HUES64 (cell line): ENCODE measurements around the gene MTREX.

Experiments used
- H3K27ac ChIP-seq: 2 replicates; pipeline ENCODE4 v1.7.0; 2013; ENCODE audit warnings: low read depth, low read length, inconsistent platforms
- H3K27me3 ChIP-seq: 2 replicates; pipeline ENCODE4 v1.6.1; 2013; ENCODE audit warnings: mild to moderate bottlenecking, low read length; ENCODE audit not compliant: insufficient read depth
- H3K36me3 ChIP-seq: 2 replicates; pipeline ENCODE4 v1.6.1; 2013; ENCODE audit warnings: mild to moderate bottlenecking, low read length; ENCODE audit not compliant: insufficient read depth
- H3K4me1 ChIP-seq: 2 replicates; pipeline ENCODE4 v1.6.1; 2013; ENCODE audit warnings: mild to moderate bottlenecking, low read length, moderate library complexity; ENCODE audit not compliant: insufficient read depth
- H3K4me3 ChIP-seq: 2 replicates; pipeline ENCODE4 v1.5.1; 2013; ENCODE audit warnings: mild to moderate bottlenecking, low read length, moderate library complexity
- H3K9ac ChIP-seq: 2 replicates; pipeline ENCODE4 v1.6.1; 2013; ENCODE audit warnings: mild to moderate bottlenecking, low read depth, low read length
- H3K9me3 ChIP-seq: 2 replicates; pipeline ENCODE4 v1.6.1; 2013; ENCODE audit warnings: low read depth, low read length; ENCODE audit not compliant: insufficient read depth
- WGBS: fragments of 150-250, 120-280 bp; methylation state at CpG from one replicate; pipeline ENCODE4 v1.1.7; 2013; ENCODE audit warnings: missing lambda C conversion rate; 5-methylcytosine and 5-hydroxymethylcytosine counted together

Gene MTREX

DNA sequence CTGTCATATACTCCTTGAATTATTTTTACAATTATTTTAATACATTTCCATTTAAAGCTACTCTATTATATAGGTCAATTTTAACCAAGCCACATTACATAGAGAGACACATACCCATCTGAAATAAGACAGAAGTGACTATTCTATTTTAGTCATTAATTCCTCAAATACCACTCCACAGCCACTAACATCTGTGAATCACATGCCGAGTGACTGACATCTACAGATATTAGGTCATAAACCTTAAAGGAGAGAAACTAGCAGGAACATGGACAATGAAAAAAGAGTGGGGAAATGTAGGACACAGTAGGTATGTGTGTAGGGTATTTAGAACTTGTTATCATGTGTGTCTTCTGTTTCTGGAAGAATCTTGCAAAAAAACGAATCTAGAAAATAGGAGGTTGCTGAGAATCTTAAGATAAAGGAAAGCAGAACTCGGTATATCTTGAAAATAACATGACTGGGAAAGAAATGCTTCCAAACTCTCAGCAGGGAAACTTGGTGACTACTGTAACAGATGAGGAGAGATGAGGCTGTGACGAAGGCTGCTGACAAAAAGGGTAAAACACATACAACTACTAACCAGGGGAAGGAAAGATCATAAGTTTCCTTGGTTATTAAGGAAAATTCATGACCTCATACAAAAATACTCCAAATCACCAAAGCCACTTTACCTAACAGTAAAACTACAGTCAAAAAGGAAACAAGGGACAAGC lies 142.4 kb downstream of the MTREX start:
- H3K36me3 ChIP-seq: no peaks in the 10 kb centered on the region; the same call in 1 of the 2 replicates
- H3K27me3 ChIP-seq: no peaks in the 10 kb centered on the region
- H3K27ac ChIP-seq: no peak overlapping the region
- no peak overlapping the region for H3K9ac ChIP-seq
- H3K4me1 ChIP-seq: peaks cover 14% of the 10 kb centered on the region
- WGBS: 88% methylated on average over 4 of the region's 4 CpGs
- no peak overlapping the region for H3K4me3 ChIP-seq
- no peaks in the 10 kb centered on the region for H3K9me3 ChIP-seq

DNA sequence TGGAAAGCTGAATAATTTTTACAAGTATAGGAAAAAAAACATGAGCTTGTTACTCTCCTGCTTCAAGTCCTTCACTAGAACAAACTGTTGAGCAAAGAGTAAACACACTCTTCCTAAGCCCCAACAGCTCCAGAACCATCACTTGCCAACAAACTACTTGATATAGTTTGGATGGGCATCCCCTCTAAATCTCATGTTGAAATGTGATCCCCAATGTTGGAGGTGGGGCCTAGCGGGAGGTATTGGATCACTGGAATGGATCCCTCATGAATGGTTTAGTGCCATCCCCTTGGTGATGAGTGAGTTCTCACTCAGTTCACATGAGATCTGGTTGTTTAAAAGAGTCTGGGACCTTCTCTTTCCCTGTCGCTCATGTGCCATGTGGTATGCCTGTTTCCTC lies 144.2 kb downstream of the MTREX start:
- Histone ChIP-seq H3K9ac (no peak overlapping the region), H3K36me3 (no peaks in the 10 kb centered on the region; the same call in 1 of the 2 replicates), H3K27me3 (no peaks in the 10 kb centered on the region), H3K9me3 (no peaks in the 10 kb centered on the region), H3K4me3 (no peak overlapping the region), H3K27ac (no peak overlapping the region), H3K4me1 (peaks cover 12% of the 10 kb centered on the region)
- whole genome bisulfite sequencing: 96% methylated on average over 2 of the region's 2 CpGs

DNA sequence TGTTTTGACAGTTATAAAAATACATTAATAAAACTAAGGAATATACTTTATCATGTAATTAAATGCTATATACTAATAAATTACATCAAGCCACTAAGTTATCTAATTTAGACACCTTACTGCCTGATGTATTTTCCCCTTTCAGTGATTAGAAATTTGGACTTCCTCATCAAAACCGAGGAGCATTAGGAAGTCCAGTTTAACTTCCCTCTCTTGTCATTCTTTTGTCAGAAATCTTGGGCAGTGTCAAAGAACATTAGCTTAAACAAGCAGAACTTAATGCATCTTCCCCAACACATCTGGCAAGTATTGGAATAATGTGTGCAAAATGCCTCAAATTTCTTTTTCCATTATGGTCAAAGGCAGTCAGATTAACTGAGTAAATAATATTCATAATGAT lies 145.4 kb downstream of the MTREX start:
- 95% methylated on average over 1 of the region's 1 CpG for WGBS

DNA sequence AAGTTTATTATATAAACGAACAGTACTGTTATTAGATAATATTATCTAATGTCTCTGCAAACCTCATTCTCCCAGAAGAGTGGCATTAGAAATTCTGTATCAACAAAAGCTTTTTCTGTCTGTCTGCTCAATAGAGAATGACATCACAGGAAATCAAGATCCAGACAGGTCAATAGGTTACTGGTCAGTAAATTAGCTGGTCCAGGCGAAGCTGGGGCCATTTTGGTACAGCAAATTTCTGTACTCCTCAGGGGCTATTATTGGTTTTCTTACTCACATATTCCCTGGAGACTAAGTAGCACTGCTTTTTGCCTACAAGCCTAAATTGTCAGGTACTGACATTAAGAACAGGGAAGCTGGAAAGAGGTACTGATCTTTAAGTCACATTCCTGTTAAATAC lies 146.5 kb downstream of the MTREX start:
- Histone ChIP-seq H3K4me3 (no peak overlapping the region), H3K27me3 (no peaks in the 10 kb centered on the region)
- WGBS: 95% methylated on average over 1 of the region's 2 CpGs

More for the DNA sequence above, 145.4 kb downstream of the MTREX start:
- no peaks in the 10 kb centered on the region for H3K27me3 ChIP-seq
- no peaks in the 10 kb centered on the region for H3K9me3 ChIP-seq
- no peaks in the 10 kb centered on the region for H3K36me3 ChIP-seq
- H3K4me3 ChIP-seq: no peak overlapping the region
- H3K4me1 ChIP-seq: peaks cover 10% of the 10 kb centered on the region
- no peak overlapping the region for H3K9ac ChIP-seq
- H3K27ac ChIP-seq: no peak overlapping the region

DNA sequence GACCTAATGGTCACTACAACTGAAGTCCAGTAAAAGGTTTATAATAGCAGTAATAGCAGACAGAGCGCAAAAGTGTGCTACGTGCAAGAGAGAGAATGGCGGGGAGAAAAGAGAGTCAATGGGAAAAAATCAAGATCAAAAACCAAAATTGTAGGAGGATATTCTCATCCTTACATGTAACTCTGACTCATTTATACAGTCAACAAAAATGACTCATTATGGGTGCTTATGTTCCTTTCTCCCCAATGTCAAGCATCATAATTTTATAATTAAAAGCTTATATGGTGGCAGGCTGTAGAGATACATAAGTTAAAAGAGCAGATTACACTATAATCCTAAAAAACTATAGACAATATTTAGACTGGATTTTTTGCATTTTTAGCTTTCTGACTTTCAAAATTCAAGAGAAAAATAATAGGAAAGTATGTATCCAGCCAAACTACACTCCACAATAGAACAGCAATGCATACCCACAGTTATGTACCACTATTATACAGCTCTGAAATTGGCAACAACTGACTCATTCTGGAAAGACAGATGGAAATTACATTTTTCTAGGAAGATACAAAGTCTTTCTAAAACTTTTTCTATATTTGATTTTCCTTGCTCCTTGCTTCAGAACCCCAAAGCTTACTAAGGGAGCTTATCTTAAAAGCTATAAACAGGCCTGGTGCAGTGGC lies 148.6 kb downstream of the MTREX start:
- Histone ChIP-seq H3K27me3 (no peaks in the 10 kb centered on the region), H3K4me1 (peaks cover 24% of the 10 kb centered on the region), H3K9me3 (no peaks in the 10 kb centered on the region), H3K9ac (no peak overlapping the region), H3K27ac (no peak overlapping the region), H3K4me3 (no peak overlapping the region), H3K36me3 (no peaks in the 10 kb centered on the region)
- WGBS: 97% methylated on average over 3 of the region's 3 CpGs

More for the DNA sequence above, 146.5 kb downstream of the MTREX start:
- Histone ChIP-seq H3K4me1 (peaks cover 13% of the 10 kb centered on the region), H3K27ac (no peak overlapping the region), H3K36me3 (no peaks in the 10 kb centered on the region), H3K9me3 (no peaks in the 10 kb centered on the region), H3K9ac (no peak overlapping the region)

DNA sequence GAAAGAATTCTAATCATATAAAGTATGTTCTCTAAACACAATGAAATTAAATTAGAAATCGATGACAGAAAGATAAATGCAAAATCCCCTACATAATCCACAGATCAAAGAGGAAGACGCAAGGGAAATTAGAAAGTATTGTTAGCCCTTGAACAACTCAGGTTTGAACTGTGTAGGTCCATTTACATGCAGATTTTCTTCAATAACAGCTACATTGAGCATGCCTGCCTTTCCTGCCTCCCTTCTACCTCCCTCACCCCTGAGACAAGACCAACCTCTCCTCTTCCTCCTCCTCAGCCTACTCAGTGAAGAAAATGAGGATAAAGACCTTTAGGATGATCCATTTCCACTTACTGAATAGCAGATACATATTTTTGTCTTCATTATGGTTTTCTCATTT lies 151.8 kb downstream of the MTREX start:
- Histone ChIP-seq H3K27me3 (no peaks in the 10 kb centered on the region), H3K4me1 (peaks cover 25% of the 10 kb centered on the region; the same call in 1 of the 2 replicates), H3K9ac (no peak overlapping the region), H3K9me3 (no peaks in the 10 kb centered on the region), H3K4me3 (no peak overlapping the region), H3K27ac (no peak overlapping the region), H3K36me3 (peaks cover 7% of the 10 kb centered on the region; the same call in 1 of the 2 replicates)
- WGBS: 71% methylated on average over 1 of the region's 2 CpGs

DNA sequence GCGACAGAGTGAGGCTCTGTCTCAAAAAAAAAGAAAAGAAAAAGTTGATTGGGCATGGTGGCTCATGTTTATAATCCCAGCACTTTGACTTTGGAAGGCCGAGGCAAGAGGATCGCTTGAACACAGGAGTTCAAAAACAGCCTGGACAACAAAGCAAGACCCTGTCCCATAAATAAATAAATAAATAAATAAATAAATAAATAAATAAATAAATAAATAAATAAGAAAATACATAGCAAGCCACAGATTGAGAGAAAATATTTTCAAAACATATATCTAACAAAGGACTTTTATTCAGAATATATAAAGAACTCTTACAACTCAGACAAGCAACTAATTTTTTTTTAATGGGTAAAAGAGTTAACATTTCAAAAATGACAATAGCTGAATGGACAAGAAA lies 155.8 kb downstream of the MTREX start:
- 94% methylated on average over 3 of the region's 3 CpGs for WGBS
- no peak overlapping the region for H3K4me3 ChIP-seq
- H3K27ac ChIP-seq: no peak overlapping the region
- H3K27me3 ChIP-seq: no peaks in the 10 kb centered on the region
- H3K9ac ChIP-seq: no peak overlapping the region
- peaks cover 25% of the 10 kb centered on the region; the same call in 1 of the 2 replicates for H3K4me1 ChIP-seq
- no peaks in the 10 kb centered on the region for H3K9me3 ChIP-seq
- peaks cover 32% of the 10 kb centered on the region for H3K36me3 ChIP-seq

DNA sequence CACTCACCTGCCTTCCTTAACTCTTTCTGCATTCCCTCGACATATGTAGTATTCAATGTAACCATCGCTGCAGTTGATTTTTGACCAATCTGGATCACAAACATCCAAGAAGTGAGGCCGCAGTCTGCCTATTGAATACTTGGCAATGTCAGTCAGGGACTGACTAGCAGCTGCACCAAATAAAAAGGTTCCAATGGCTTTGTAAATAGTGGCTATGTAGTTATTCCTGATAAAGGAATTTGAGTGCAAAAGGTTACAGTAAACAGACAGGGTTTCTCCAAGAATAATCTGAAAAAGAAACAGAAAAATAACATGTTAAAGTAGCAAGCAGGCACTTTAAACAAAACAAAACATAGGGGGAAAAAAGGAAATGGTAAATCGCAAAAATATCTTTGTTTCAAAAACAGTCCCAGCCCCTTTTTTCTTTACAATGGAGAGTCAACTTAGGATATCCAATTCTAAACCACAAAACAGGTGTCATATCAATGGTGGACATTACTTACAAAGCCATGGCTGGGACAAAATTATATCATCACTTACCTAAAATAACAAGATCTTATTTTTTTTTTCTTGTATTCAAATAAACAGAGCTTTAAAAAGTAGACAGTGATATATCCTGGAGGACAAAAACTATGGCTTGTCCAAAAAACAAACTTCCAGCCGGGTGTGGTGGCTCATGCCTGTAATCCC lies 160.2 kb downstream of the MTREX start:
- no peaks in the 10 kb centered on the region for H3K9me3 ChIP-seq
- no peaks in the 10 kb centered on the region for H3K27me3 ChIP-seq
- peaks cover 30% of the 10 kb centered on the region for H3K36me3 ChIP-seq
- H3K4me1 ChIP-seq: peaks cover 4% of the 10 kb centered on the region; the same call in 1 of the 2 replicates
- H3K4me3 ChIP-seq: no peak overlapping the region
- 95% methylated on average over 5 of the region's 5 CpGs for WGBS
- H3K27ac ChIP-seq: no peak overlapping the region
- H3K9ac ChIP-seq: no peak overlapping the region

DNA sequence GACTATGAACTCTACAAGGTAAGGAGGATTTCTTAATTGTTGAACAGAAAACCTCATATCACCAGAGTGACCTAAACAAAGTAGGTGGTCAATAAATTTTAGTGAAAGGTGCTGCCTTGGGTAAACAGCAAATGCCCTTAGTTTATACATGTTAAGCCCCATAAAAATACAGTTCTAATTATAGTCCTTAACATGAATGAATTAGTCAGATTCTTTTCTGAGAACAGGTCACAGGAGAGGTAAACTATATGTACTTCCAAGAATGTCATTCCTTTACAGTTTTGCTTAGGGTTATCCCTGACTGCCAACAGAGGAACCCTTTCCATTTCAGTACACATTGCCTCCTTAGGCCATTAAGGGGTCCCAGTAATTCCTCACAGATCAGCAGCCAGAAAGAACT lies 162.1 kb downstream of the MTREX start:
- peaks cover 4% of the 10 kb centered on the region; the same call in 1 of the 2 replicates for H3K4me1 ChIP-seq
- H3K27ac ChIP-seq: no peak overlapping the region
- no peak overlapping the region for H3K4me3 ChIP-seq
- peaks cover 23% of the 10 kb centered on the region for H3K36me3 ChIP-seq
- no peaks in the 10 kb centered on the region for H3K27me3 ChIP-seq
- H3K9me3 ChIP-seq: no peaks in the 10 kb centered on the region
- no peak overlapping the region for H3K9ac ChIP-seq

DNA sequence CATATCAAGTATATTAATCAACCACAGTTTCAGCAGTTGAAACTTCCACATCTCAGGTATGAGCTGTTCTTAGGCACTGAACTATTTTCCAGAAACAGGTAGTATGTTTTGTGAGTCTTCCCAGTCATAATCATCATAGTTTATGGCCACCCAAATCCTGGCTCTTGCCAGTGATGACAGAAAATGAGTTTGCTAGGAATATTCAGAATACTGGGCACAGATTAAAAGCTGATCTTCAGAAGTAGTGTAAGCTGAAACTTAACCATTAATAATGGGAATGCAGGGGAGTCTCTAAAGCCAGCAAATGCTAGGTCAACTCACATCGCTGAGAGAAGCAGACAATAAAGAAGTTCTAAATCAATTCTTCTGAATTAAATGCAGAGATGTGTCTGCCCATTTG lies 162.5 kb downstream of the MTREX start:
- no peak overlapping the region for H3K4me3 ChIP-seq
- H3K27me3 ChIP-seq: no peaks in the 10 kb centered on the region
- 92% methylated on average over 1 of the region's 1 CpG for WGBS
- peaks cover 4% of the 10 kb centered on the region; the same call in 1 of the 2 replicates for H3K4me1 ChIP-seq
- H3K27ac ChIP-seq: no peak overlapping the region
- H3K36me3 ChIP-seq: peaks cover 22% of the 10 kb centered on the region; the same call in 1 of the 2 replicates
- H3K9ac ChIP-seq: no peak overlapping the region
- H3K9me3 ChIP-seq: no peaks in the 10 kb centered on the region

DNA sequence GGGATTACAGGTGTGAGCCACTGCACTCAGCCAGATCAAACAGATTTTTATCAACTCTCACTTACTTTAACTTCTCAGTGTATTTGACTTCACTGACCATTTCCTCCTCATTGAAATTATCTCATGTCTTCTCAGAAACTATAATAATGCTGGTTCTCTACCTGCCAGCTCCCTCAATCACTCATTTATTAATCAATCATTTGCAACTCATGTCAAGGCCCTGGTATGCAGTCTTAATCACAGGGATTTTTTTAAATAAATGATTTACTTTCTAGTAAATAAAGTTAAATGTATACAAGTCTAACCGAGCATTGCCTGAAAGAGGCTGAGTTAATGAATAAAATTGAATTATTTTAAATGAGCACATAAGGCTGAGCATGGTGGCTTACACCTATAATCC lies 163.7 kb downstream of the MTREX start:
- no peaks in the 10 kb centered on the region for H3K27me3 ChIP-seq
- H3K4me3 ChIP-seq: no peak overlapping the region
- peaks cover 4% of the 10 kb centered on the region; the same call in 1 of the 2 replicates for H3K4me1 ChIP-seq
- H3K27ac ChIP-seq: no peak overlapping the region
- 88% methylated on average over 1 of the region's 1 CpG for WGBS
- H3K36me3 ChIP-seq: peaks cover 13% of the 10 kb centered on the region; the same call in 1 of the 2 replicates
- H3K9me3 ChIP-seq: no peaks in the 10 kb centered on the region
- H3K9ac ChIP-seq: no peak overlapping the region
